Kasumi-1 (cell line): ENCODE measurements around the gene CLN6.

Source experiments
- DNase-seq, 2 experiments: peaks; one replicate each; lab custom pipeline; 2025; lab: John Stamatoyannopoulos, UW

Gene CLN6

DNA sequence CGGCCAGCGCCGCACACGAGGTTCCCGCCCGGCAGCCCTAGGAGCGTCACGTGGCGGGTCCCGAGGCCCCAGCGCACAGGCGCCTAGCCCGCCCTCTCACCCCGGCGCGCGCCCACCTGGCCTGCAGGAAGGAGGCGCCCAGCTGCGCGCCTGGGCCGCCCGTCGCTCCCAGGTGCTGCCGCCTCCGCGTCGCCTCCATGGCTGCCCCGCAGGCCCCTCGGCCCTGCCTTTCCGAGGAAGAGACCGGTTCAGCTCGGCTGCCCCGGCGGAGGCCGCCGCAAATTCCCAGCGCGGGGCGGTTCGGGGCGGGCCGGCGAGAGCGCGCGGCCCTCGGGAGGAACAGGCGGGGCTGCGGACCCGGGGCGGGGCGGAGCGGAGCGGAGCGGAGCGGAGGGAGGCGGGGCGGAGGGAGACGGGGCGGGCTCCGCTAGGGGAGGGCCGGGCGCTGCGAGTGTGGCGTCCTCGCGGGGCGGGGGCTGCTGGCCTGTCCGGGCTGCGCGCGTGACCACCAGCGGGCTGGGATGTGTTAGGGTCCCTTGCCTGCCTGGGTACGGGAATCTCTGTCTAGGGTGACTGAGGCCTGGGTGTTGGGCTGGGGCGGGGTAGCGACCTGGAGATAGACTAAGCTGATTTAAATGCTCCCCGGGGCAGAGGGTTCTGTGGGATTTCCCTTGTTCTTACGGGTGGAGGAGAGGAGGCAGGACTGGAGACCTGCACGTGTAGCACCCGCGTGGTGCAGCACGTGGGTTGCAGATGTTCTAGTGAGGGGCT lies at the start of gene CLN6:
Gene CLN6, minus strand, starts transcription at position 343 of the 771 bp plus-strand sequence. Its CDS starts 144 bp downstream, at position 199.
- peak; percentile 71 to 78 for DNase-seq

GRCh38 chr15:68278595-68279405 lies 49.3 kb upstream of the CLN6 start:
- DNase-seq = peak; percentile 21 to 47

DNA sequence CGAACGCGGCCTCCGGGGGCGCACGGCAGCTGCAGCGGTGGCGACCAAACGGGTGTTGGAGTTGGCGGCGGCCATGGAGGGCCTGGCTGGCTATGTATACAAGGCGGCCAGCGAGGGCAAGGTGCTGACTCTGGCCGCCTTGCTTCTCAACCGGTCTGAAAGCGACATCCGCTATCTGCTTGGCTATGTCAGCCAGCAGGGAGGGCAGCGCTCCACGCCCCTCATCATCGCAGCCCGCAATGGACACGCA lies 48.7 kb upstream of the CLN6 start:
- peak in 1 of 2 experiments; percentile 45 for DNase-seq

- peak; percentile 88 to 90 for DNase-seq
Observed at GRCh38 chr15:68277603-68278344, 48.2 kb upstream of the CLN6 start, which contains the start of gene FEM1B. FEM1B (plus strand) TSS chr15:68277745; CDS start chr15:68278418, 673 bp downstream.

DNA sequence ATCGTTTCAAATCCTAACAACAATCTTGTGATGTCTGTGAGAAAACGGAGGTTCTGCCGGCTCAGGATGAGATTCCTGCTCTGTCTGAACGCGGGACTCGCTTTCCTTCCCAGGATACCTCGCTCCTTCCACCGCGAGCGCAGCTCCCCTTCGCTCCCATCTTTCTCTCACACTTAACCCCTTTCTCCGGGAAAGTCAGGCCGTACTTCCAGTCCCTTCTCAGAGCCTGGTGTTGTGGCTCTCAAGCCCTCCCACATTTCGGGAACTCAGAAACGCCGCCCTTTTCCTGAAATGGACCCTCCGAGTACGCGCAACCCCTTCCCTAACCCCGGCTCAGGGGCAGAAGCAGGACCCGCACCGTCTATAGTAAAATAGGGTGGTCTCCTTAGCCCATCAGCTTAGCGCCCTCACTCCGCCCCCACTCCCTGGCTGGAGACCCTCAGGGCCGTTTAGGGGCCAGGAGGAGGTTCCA lies 47.6 kb upstream of the CLN6 start:
- DNase-seq = peak; percentile 75 to 86

- DNase-seq = no peak
Observed at GRCh38 chr15:68276668-68277067, 47.1 kb upstream of the CLN6 start.

GRCh38 chr15:68275165-68275746 lies 45.7 kb upstream of the CLN6 start:
- no peak for DNase-seq

DNA sequence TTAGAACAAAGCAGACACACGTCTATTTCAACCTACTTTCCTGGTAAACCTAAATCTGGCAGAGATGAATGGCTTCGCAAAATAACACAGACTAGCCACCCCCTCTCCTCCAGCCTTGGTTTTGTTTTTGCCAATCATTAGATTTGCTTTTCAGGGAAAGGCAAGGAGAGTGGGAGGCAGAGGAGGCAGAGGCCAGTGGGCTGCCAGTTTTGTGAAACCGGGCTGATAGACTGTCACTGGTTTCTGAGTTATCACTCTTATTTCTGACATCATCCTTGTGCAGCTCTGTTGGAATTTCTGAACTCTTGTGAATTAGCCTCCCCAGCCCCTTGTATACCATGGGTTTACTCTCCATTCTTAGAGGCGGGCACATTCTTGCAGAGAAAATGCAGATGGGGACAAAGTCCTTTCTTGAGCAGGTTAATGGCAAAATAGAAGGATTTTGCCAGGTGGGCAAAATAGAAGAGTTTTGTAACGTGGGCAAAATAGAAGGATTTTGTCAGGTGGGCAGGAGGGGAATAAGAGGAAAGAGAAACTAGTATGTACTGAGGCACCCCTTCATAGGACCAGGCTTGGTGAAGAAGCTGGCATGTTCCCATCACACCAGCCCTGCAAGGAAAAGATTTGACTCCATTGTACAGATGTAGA lies 44.8 kb upstream of the CLN6 start:
- DNase-seq = no peak

DNA sequence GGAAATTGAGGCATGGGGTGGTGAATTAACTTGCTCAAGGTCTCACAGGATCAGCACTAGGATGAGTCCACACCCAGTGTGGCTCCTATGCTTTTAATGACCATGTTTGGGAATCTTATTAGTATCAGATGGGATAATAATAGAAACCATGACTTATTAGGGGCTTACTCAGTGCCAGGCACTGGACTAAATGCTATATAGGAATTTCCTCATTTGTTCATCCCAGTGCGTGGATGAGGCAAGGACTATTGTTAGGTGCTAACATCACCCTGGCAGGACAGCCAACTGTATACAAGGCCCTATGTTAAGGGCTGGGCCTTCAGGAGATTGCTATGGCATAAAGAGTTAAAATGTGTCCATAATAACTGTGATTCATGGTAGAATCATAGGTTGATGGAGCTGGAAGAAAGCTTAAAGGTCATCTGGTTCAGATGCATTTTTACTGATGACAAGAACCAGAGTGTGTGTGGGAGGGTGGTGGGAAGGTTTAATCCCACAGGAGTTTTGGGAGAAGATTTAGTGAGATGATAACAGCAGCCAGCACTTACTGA lies 43.3 kb upstream of the CLN6 start:
- DNase-seq = no peak

- DNase-seq = no peak
Observed at GRCh38 chr15:68271854-68272471, 42.4 kb upstream of the CLN6 start.

DNA sequence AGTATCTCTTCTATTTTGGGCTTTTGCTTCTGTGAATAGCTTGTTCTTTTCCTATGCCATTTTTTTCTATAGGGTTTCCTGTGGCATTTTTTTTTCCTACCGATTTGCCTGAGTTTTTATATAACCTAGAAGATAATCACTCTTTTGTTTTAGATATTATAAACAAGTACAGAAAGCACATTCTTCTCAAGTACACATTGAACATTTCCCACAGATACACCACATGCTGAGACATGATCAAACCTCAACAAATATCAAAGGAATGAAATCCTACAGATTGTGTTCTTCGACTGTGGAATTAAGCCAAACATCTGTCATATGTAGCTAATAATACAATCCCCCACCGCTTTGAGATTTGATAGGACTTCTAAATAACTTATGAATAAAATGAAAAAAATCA lies 38.9 kb upstream of the CLN6 start:
- no peak for DNase-seq

GRCh38 chr15:68265674-68266073 lies 36.1 kb upstream of the CLN6 start:
- no peak for DNase-seq

DNA sequence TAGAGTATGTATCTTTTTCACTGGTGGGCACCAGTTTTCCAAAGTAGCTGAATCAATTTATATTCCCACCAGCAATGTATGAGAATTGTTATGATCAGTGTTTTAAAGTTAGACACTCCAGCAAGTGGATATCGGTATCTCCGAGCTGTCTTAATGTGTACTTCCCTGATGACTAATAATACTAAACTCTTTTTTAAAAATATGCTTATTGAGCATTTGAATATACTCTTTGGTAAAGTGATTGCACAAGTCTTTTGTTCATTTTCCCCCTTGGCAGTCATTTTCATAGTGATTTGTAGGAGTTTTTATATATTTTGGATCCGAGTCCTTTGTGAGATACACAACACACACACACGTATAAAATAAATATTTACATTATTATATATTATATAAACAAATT lies 35.6 kb upstream of the CLN6 start:
- DNase-seq = no peak

- DNase-seq = no peak
Observed at GRCh38 chr15:68264282-68264681, 34.8 kb upstream of the CLN6 start.

- DNase-seq = no peak
Observed at GRCh38 chr15:68262514-68263356, 33.2 kb upstream of the CLN6 start.

- no peak for DNase-seq
Observed at GRCh38 chr15:68261980-68262379, 32.5 kb upstream of the CLN6 start.

DNA sequence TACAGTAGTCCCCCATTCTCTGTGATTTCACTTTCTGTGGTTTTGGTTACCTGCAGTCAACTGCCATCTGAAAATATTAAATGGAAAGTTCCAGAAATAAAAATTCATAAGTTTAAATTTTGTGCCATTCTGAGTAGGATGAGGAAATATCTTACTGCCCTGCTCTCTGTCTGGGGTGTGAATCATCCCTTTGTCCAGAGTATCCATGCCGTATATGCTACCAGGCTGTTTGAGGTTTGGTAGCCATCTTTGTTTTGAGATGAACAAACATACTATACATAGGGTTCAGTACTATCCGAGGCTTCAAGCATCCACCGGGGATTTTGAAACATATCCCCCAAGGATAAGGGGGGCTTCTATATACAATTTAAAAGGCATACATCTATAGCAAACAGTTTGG lies 31.7 kb upstream of the CLN6 start:
- DNase-seq = no peak

- DNase-seq = no peak
Observed at GRCh38 chr15:68259883-68260282, 30.4 kb upstream of the CLN6 start.

DNA sequence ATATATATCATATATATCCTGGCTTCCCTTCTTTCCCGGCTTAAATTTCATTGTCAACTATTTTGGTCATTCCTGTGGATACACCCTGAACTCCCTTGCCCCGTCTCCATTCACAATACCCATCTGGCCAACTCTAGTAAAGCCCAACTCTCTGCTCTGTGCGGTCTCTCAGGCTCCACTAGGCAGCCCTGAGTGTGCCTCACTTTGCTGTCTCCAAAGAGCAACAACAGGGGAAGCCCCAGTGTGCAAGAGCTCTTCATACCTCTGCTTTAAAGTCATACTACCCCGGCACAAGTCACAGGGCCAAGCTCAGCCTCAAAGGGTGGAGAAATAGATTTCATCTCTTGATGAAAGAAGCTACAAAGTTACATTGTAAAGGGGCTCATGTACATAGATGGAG lies 29.2 kb upstream of the CLN6 start:
- DNase-seq = no peak
